SK-N-SH treated with all-trans-retinoic acid at 6 μM for 48 hours (cell line): Measurements from ENCODE around the gene ANXA10.

Source experiments
- ATAC-seq: fragments of 200-7000 bp; cut with Tn5 transposase; 3 replicates; pipeline ENCODE4 v1.9.1; 2020; ENCODE audit warnings: mild to moderate bottlenecking, moderate library complexity
- ARNTL ChIP-seq: fragments of 450-650 bp; formaldehyde crosslinking; IDR thresholded peaks from 2 replicates; pipeline ENCODE4 v1.5.0; 2020; ENCODE audit warnings: low read depth, mild to moderate bottlenecking, moderate library complexity, borderline replicate concordance
- BACH2 ChIP-seq: fragments of 250-450 bp; sonication (Bioruptor Pico); IDR thresholded peaks from 2 replicates; pipeline ENCODE4 v1.9.0; 2021; ENCODE audit warnings: mild to moderate bottlenecking, borderline replicate concordance
- CSDC2 ChIP-seq: fragments of 250-450 bp; sonication (Bioruptor Pico); IDR thresholded peaks from 2 replicates; pipeline ENCODE4 v1.5.0; 2020; ENCODE audit warnings: mild to moderate bottlenecking, moderate library complexity
- CSRNP3 ChIP-seq: fragments of 250-450 bp; sonication (Bioruptor Pico); IDR thresholded peaks from 2 replicates; pipeline ENCODE4 v1.5.1; 2021; ENCODE audit warnings: mild to moderate bottlenecking, moderate library complexity
- ESRRG ChIP-seq: fragments of 250-450 bp; sonication (Bioruptor Pico); IDR thresholded peaks from 2 replicates; pipeline ENCODE4 v1.6.1; 2021; ENCODE audit warnings: mild to moderate bottlenecking
- GLIS3 ChIP-seq: fragments of 250-450 bp; sonication (Bioruptor Pico); IDR thresholded peaks from 2 replicates; pipeline ENCODE4 v1.5.0; 2020; ENCODE audit warnings: mild to moderate bottlenecking, moderate library complexity
- ISL1 ChIP-seq: fragments of 250-450 bp; sonication (Bioruptor Pico); IDR thresholded peaks from 2 replicates; pipeline ENCODE4 v2.1.2; 2022; ENCODE audit warnings: mild to moderate bottlenecking, moderate library complexity
- OSR1 ChIP-seq: fragments of 250-450 bp; sonication (Bioruptor Pico); IDR thresholded peaks from 2 replicates; pipeline ENCODE4 v1.8.0; 2022; ENCODE audit warnings: moderate library complexity, mild to moderate bottlenecking, inconsistent platforms
- PATZ1 ChIP-seq: fragments of 250-450 bp; sonication (Bioruptor Pico); IDR thresholded peaks from 2 replicates; pipeline ENCODE4 v1.8.0; 2020; ENCODE audit warnings: mild to moderate bottlenecking, moderate library complexity, borderline replicate concordance
- PPARA ChIP-seq: fragments of 250-450 bp; sonication (Bioruptor Pico); IDR thresholded peaks from 2 replicates; pipeline ENCODE4 v1.5.0; 2020; ENCODE audit warnings: mild to moderate bottlenecking, borderline replicate concordance
- RARB ChIP-seq: fragments of 250-450 bp; sonication (Bioruptor Pico); IDR thresholded peaks from 2 replicates; pipeline ENCODE4 v1.8.0; 2021; ENCODE audit warnings: mild to moderate bottlenecking, moderate library complexity
- SNAI2 ChIP-seq: fragments of 250-450 bp; sonication (Bioruptor Pico); IDR thresholded peaks from 2 replicates; pipeline ENCODE4 v1.5.0; 2020; ENCODE audit warnings: mild to moderate bottlenecking, moderate library complexity
- TCF4 ChIP-seq: fragments of 250-450 bp; sonication (Bioruptor Pico); IDR thresholded peaks from 2 replicates; pipeline ENCODE4 v1.8.0; 2021; ENCODE audit warnings: mild to moderate bottlenecking, moderate library complexity, borderline replicate concordance
- TOX ChIP-seq: fragments of 250-450 bp; sonication (Bioruptor Pico); IDR thresholded peaks from 2 replicates; pipeline ENCODE4 v1.8.0; 2021; ENCODE audit warnings: mild to moderate bottlenecking, moderate library complexity, borderline replicate concordance
- TSHZ2 ChIP-seq: fragments of 250-450 bp; sonication (Bioruptor Pico); IDR thresholded peaks from 2 replicates; pipeline ENCODE4 v1.5.0; 2020; ENCODE audit warnings: mild to moderate bottlenecking, moderate library complexity
- ZC3H10 ChIP-seq: fragments of 250-450 bp; sonication (Bioruptor Pico); IDR thresholded peaks from 2 replicates; pipeline ENCODE4 v1.5.1; 2021; ENCODE audit warnings: mild to moderate bottlenecking, moderate library complexity
- ZFP3 ChIP-seq: fragments of 250-450 bp; sonication (Bioruptor Pico); IDR thresholded peaks from 2 replicates; pipeline ENCODE4 v1.5.0; 2020; ENCODE audit warnings: mild to moderate bottlenecking, moderate library complexity
- ZFP30 ChIP-seq: fragments of 450-650 bp; formaldehyde crosslinking; IDR thresholded peaks from 2 replicates; pipeline ENCODE4 v1.5.0; 2022; ENCODE audit warnings: mild to moderate bottlenecking, moderate library complexity
- ZNF565 ChIP-seq: fragments of 450-650 bp; formaldehyde crosslinking; conservative IDR thresholded peaks from 2 replicates; pipeline ENCODE4 v1.5.0; 2020; ENCODE audit warnings: low read depth, mild to moderate bottlenecking, moderate library complexity
- ZNF70 ChIP-seq: fragments of 450-650 bp; formaldehyde crosslinking; IDR thresholded peaks from 2 replicates; pipeline ENCODE4 v1.5.0; 2020; ENCODE audit warnings: mild to moderate bottlenecking, moderate library complexity
- ZNF8 ChIP-seq: fragments of 450-650 bp; formaldehyde crosslinking; IDR thresholded peaks from 2 replicates; pipeline ENCODE4 v1.5.0; 2020; ENCODE audit warnings: mild to moderate bottlenecking, moderate library complexity
- TF ChIP-seq, protein P1 (sequence below): fragments of 250-450 bp; sonication (Bioruptor Pico); IDR thresholded peaks from 2 replicates; pipeline ENCODE4 v1.8.0; 2021; ENCODE audit warnings: low read depth, mild to moderate bottlenecking, moderate library complexity, borderline replicate concordance

Gene ANXA10

GRCh38 chr4:168120811-168121210 lies 28.5 kb downstream of the ANXA10 start:
- ATAC-seq, result no peak
- TF ChIP-seq OSR1 (CRISPR knock-in tag) (no peak), ESRRG (CRISPR knock-in tag) (no peak), BACH2 (CRISPR knock-in tag) (no peak), ZNF565 (CRISPR knock-in tag) (no peak), PATZ1 (no peak), ISL1 (CRISPR knock-in tag) (no peak), ZNF8 (CRISPR knock-in tag) (no peak), SNAI2 (CRISPR knock-in tag) (no peak), TSHZ2 (CRISPR knock-in tag) (no peak), ZFP3 (no peak), RARB (CRISPR knock-in tag) (no peak), ARNTL (no peak), GLIS3 (CRISPR knock-in tag) (no peak), CSDC2 (CRISPR knock-in tag) (no peak), CSRNP3 (CRISPR knock-in tag) (no peak), TOX (CRISPR knock-in tag) (no peak), ZFP30 (no peak), TCF4 (CRISPR knock-in tag) (no peak), ZNF70 (CRISPR knock-in tag) (no peak)
- TF ChIP-seq, protein P1, sequence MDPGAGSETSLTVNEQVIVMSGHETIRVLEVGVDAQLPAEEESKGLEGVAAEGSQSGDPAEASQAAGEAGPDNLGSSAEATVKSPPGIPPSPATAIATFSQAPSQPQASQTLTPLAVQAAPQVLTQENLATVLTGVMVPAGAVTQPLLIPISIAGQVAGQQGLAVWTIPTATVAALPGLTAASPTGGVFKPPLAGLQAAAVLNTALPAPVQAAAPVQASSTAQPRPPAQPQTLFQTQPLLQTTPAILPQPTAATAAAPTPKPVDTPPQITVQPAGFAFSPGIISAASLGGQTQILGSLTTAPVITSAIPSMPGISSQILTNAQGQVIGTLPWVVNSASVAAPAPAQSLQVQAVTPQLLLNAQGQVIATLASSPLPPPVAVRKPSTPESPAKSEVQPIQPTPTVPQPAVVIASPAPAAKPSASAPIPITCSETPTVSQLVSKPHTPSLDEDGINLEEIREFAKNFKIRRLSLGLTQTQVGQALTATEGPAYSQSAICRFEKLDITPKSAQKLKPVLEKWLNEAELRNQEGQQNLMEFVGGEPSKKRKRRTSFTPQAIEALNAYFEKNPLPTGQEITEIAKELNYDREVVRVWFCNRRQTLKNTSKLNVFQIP, result no peak

DNA sequence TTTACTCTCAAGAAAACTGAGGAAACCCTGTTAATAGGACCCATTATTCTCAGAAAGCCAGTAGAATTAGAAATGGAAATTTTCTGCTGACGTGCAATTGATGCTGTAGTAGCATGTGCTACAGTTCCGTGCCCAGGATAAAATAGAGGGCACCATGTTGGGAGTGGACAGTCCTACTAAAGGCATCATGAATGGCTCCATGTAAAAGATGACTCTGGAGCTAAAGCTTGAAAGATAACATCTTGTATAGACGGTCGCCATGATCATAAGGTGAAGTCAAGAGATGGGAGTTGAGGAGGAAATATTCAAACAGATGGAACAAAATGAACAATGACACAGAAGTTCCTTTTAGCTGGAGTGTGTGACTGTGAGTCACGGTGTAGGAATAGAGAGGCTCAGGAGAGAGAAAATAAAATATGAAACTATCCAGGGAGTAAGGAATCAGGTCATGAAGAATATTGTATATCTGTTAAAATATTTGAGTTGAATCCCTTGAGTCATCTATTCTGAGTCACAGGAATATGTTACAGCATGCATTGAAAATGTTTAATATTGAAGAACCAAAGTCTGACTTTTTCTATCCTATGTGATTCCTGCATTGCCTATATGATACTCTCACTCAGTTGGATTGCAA lies 31.8 kb downstream of the ANXA10 start:
- ATAC-seq, result peak; percentile 95
- TF ChIP-seq TOX (CRISPR knock-in tag) (0 out of 2 replicates have a peak, but pooled peaks have one; percentile 40), ZC3H10 (CRISPR knock-in tag) (no peak), ARNTL (no peak)

- no peak for TF ChIP-seq ZNF565 (CRISPR knock-in tag)
- no peak for TF ChIP-seq ZFP30
- TF ChIP-seq ARNTL, result no peak
- TF ChIP-seq PATZ1, result no peak
- no peak for TF ChIP-seq PPARA
- TF ChIP-seq ZFP3, result no peak
- TF ChIP-seq CSDC2 (CRISPR knock-in tag), result no peak
- no peak for TF ChIP-seq ISL1 (CRISPR knock-in tag)
- no peak for TF ChIP-seq ZC3H10 (CRISPR knock-in tag)
- no peak for TF ChIP-seq ZNF70 (CRISPR knock-in tag)
- TF ChIP-seq OSR1 (CRISPR knock-in tag), result no peak
- TF ChIP-seq GLIS3 (CRISPR knock-in tag), result no peak
- TF ChIP-seq ZNF8 (CRISPR knock-in tag), result no peak
- no peak for TF ChIP-seq CSRNP3 (CRISPR knock-in tag)
- TF ChIP-seq, all 23 proteins: peak for 0
- ATAC-seq, result no peak
Observed at GRCh38 chr4:168126952-168127351, 34.6 kb downstream of the ANXA10 start.
